ENCODE data around the gene GAS6.

DNA sequence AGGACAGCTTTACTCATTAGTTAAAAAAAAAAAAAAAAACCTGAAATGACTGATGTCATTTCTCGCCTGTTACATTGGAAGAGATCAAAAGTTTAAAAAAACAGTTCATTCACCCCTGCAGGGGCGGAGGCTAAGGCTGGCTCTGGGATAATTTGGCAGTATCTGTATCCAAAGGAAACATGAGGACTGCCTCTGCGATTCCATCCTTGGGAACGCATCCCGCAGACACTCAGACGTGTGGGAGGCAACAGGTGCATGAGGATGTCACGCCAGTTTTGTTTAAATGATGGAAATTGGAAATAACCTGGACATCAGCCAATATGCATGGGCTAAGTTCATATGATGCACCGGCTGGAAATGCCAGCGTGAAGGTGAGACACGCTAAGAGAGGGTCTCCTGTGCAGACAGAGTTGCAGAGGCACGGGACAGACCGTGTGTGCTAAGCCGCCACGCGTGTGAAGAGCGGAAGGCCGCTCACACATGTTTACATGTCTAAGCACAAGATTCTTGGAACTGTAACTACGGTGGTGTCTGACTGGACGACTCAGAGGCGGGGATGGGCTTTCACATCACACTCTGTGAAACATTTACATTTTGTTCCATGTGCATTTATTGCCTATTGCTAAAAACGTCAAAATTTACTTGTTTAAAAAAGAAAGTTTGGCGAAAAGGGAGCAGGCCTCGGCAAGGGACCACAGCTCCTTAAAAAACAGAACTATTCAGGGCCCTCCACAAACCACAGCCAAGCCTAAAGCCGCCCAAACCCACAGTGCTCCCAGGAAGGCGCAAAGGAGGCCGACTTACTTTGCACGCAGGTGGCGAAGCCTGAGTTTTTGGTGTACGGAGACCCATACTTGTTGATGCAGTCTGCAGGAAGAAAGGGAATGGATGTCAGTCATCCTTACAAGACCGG is 17.9 kb downstream of the GAS6 start:
- TF ChIP-seq CTCF (IDR thresholded peaks at IDR 0.05; ENCODE audit: low read length): no peak
- no peak for TF ChIP-seq EZH2phosphoT487 (IDR thresholded peaks at IDR 0.05; ENCODE audit: low read length)
- TF ChIP-seq EZH2 (optimal IDR thresholded peaks at IDR 0.05; ENCODE audit: low read depth, low read length): no peak
